ENCODE results near the gene DBF4B.

The DBF4B gene

GRCh38 chr17:44795421-44795820, 87.0 kb downstream of the DBF4B start:
- in situ Hi-C loops (cut with HindIII; ENCODE audit: low sequenced_read_pairs): no loop called here

GRCh38 chr17:44795928-44796327, 87.5 kb downstream of the DBF4B start:
- in situ Hi-C loops (cut with HindIII; ENCODE audit: low sequenced_read_pairs): no loop called here

GRCh38 chr17:44796731-44797130, 88.3 kb downstream of the DBF4B start:
- in situ Hi-C loops (cut with HindIII; ENCODE audit: low sequenced_read_pairs): no loop called here

GRCh38 chr17:44797802-44798201, 89.3 kb downstream of the DBF4B start:
- in situ Hi-C loops (cut with HindIII; ENCODE audit: low sequenced_read_pairs): no loop called here

- in situ Hi-C loops (cut with HindIII; ENCODE audit: low sequenced_read_pairs): no loop called here
Observed at GRCh38 chr17:44798356-44798755, 89.9 kb downstream of the DBF4B start.
